RPMI7951 (cell line): ENCODE data around the gene MBD5. TPM values are rescaled to one million over a fixed set of nuclear protein-coding genes. Genes with fewer than 3 reads are reported as not detected.
"Not testable (repeated sequence)": the region's sequence is repeated elsewhere in the genome, so short reads cannot be mapped to it uniquely, and the experiment has no call there.

Source experiments
- DNase-seq: peaks from one replicate; pipeline ENCODE4 v3.0.0-alpha.2; 2012; ENCODE audit warnings: low read depth
- total RNA-seq: library from RNA; depleted of rRNA; stranded (reverse); fragments of >200 nt; shearing (Covaris generic); gene quantifications from 2 replicates; pipeline ENCODE4 v1.2.3, GENCODE V29; 2014

The MBD5 gene
- total RNA-seq, 1 experiment from 2014 or later, result 11.9 TPM

DNA sequence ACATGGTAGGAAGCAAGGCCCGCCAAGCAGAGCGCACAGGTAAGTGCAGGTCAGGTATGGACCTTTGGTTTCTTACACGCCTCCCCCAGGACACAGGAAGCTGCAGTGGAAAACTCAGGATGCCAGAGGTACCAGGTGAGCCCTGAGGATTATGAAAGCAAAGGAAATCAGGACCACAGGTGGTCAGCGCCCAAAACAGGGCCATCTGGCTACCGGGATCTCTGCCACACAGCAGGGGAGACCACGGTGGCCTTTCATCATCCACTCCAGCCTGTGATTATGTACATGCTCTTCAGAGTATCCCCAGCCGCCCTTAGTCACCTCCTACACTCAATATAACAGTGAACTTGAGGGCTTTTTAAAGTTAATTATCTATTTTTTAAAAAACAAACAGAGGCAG, 498.1 kb downstream of the MBD5 start:
- no peak for DNase-seq

- no peak for DNase-seq
Observed at GRCh38 chr2:148521181-148521580, 500.3 kb downstream of the MBD5 start.

DNA sequence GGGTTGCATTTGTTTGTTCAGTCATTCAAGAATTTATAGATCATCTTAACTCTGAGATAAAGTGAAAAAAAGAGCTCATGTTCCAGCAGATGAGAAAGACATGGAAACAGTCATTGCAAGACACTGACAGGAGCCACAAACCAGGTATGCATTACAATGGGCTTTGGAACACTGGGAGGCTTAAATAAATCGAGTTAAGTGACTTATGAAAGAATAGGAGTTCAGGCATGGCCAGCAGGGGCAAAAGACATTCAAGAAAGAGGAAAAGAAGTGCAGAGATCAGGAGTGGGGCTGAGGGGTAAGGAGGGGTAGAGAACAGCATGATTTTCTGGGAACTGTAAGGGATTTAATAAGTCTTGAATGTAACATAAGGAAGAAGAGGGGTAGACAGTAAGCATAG, 502.4 kb downstream of the MBD5 start:
- no peak for DNase-seq

DNA sequence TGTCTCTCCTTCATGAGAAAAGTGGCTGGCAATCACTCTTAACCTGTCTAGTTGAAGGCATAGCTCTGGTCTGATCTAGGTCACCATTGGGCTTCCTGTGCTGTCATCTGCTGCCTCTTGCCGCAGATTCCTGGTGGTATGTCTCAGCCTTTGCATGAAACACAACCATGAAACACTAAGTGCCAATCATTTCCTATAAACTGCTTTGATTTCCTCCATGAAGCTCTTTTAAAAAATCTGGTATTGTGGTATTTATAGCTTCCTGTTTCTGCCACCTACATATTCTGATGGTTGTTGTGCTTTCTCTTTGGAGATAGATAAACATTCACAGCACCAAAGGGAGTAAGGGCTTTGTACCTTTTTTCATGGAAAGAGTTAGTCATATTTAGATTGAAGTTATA, 503.6 kb downstream of the MBD5 start:
- DNase-seq, result no peak

GRCh38 chr2:148525130-148525529, 504.2 kb downstream of the MBD5 start:
- no peak for DNase-seq

GRCh38 chr2:148526509-148527346, 505.8 kb downstream of the MBD5 start:
- no peak for DNase-seq

GRCh38 chr2:148527488-148528340, 506.8 kb downstream of the MBD5 start:
- no peak for DNase-seq

- no peak for DNase-seq
Observed at GRCh38 chr2:148528356-148529064, 507.6 kb downstream of the MBD5 start.

GRCh38 chr2:148529745-148530144, 508.9 kb downstream of the MBD5 start:
- DNase-seq, result no peak

GRCh38 chr2:148530350-148530749, 509.5 kb downstream of the MBD5 start:
- DNase-seq, result no peak

DNA sequence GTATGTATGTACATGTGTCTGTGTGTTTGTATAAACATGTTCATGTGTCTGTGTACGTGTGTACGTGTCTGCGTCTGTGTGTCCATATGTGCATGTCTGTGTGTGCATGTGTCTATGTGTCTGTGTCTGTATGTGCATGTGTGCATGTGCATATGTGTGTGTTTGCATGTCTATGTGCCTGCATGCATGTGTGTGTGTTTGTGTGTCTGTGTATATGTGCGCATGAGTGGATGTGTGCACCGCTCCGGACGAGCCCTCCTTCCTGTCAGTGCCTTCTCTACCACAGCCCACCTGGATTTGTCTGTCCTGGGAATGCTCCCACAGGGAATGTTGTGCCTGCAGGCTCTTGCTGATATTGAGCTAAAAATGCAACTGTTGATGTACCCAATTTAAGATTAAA, 510.3 kb downstream of the MBD5 start:
- no peak for DNase-seq

GRCh38 chr2:148531669-148532428, 511.0 kb downstream of the MBD5 start:
- peak; percentile 4 for DNase-seq

GRCh38 chr2:148533004-148533403, 512.1 kb downstream of the MBD5 start:
- DNase-seq, result no peak

DNA sequence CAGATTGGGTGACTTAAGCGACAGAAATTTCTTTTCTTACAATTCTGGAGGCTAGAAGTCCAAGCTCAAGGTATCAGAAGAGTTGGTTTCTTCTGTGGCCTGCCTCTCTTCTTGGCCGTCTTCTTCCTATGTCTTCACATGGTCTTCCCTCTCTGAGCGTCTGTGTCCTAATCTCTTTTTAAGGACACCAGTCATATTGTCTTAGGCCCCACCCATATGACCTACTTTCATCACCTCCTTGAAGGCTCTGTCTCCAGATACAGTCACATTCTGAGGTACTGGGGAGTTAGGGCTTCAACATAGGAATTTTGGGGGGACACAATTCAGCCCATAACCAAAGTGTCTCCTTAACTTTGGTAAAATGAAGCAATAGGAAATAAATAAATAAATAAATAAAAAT, 512.8 kb downstream of the MBD5 start:
- DNase-seq, result no peak

DNA sequence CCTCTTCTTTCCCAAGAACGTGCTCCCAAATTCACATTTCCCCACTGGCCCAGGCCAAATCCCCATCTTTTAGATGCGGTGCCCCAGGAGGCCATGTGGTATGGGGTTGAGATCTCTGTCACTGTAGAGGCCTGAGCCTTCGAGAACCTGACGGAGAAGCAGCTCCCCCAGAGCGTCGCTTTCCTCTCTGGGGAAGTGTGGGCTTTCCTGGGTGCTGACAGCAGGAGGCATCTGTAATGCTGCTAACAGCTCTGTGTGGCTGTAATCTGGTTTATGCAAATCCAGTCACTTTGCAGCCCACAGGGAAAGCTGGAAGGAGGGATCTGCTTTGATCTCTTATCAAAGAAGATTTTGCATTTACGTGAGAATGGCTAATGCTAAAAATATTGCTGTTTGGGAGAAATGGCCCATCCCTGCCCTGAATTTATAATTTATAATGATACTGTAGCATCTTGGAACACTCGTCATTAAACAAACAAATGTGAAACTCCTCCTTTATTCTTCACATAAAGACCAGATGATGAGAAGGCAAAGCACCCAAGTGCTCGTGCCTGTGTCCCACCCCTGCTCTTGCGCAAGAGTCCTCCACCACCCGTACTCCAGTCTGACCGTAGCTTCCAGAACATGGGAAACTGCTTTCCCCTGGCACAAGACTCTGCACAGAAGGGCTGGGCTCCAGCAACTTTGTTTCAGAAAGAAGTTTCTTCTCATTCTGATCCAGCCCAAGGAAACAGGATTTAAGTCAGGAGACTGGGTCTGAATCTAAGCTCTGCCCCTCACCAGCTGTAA, 513.7 kb downstream of the MBD5 start:
- DNase-seq, result no peak

- no peak for DNase-seq
Observed at GRCh38 chr2:148538375-148538774, 517.5 kb downstream of the MBD5 start.

- no peak for DNase-seq
Observed at GRCh38 chr2:148540022-148540421, 519.1 kb downstream of the MBD5 start.

DNA sequence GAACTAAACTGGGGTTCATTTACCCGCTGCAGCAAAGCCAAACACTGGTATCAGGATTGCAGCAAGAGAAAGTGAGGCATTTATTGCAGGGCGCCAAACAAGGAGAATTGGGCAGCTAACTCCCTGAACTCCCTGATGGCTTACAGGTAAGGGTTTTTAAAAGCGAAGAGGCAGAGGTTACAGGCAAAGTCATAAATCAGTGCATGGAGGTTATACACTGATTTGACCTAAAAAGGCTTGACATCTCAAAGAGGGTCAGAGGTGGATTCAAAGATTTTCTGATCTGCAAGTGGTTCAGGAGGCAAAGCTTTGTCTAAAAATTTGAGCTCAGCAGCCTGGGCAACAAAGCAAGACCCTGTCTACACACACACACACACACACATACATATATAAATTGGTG, 520.9 kb downstream of the MBD5 start:
- DNase-seq, result no peak

DNA sequence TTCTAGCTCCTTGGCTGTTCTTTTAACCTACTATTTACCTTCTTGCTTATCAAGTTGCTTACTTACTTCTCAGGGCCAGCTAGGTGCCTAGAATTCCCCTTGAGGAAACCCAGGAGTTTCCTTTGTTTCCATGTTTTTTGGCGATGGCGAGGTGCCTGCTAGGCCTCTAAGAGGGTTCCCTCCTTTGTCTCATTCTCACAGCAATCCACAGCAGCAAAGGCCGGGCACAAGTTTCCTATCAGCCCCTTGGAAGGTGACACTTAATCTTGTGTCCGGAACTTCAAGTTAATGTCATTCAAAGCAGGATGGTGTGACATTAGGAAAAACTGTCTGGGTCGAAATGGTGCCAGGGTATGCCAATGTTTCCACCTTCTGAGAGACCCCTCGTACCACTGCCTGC, 521.7 kb downstream of the MBD5 start:
- DNase-seq, result no peak

DNA sequence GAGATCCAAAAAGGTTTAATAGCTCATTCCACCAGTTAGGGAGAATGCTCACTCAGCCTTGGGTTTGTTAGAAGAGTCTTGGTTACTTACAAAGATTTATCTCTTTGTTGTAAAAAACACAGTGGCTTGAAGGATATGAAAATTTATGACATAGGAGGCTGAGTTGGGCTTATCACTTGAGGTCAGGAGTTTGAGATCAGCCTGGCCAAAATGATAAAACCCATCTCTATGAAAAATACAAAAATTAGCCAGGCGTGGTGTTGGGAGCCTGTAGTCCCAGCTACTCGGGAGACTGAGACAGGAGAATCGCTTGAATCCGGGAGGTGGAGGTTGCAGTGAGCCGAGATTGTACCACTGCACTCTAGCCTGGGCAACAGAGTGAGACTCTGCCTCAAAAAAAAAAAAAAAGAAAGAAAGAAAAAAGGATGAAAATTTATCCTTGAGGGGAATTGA, 522.2 kb downstream of the MBD5 start:
- not testable (repeated sequence) for DNase-seq
